SK-N-SH treated with all-trans-retinoic acid at 6 μM for 48 hours (cell line): ENCODE data around the gene USP33.
A peak's percentile ranks its signal among the peaks of the same experiment; 100 is the strongest.

Experiments used
- ATAC-seq: fragments of 200-7000 bp; cut with Tn5 transposase; 3 replicates; pipeline ENCODE4 v1.9.1; 2020; ENCODE audit warnings: mild to moderate bottlenecking, moderate library complexity
- ARNTL ChIP-seq: fragments of 450-650 bp; formaldehyde crosslinking; IDR thresholded peaks from 2 replicates; pipeline ENCODE4 v1.5.0; 2020; ENCODE audit warnings: low read depth, mild to moderate bottlenecking, moderate library complexity, borderline replicate concordance
- BACH2 ChIP-seq: fragments of 250-450 bp; sonication (Bioruptor Pico); IDR thresholded peaks from 2 replicates; pipeline ENCODE4 v1.9.0; 2021; ENCODE audit warnings: mild to moderate bottlenecking, borderline replicate concordance
- CSDC2 ChIP-seq: fragments of 250-450 bp; sonication (Bioruptor Pico); IDR thresholded peaks from 2 replicates; pipeline ENCODE4 v1.5.0; 2020; ENCODE audit warnings: mild to moderate bottlenecking, moderate library complexity
- GLIS3 ChIP-seq: fragments of 250-450 bp; sonication (Bioruptor Pico); IDR thresholded peaks from 2 replicates; pipeline ENCODE4 v1.5.0; 2020; ENCODE audit warnings: mild to moderate bottlenecking, moderate library complexity
- ISL1 ChIP-seq: fragments of 250-450 bp; sonication (Bioruptor Pico); IDR thresholded peaks from 2 replicates; pipeline ENCODE4 v2.1.2; 2022; ENCODE audit warnings: mild to moderate bottlenecking, moderate library complexity
- OSR1 ChIP-seq: fragments of 250-450 bp; sonication (Bioruptor Pico); IDR thresholded peaks from 2 replicates; pipeline ENCODE4 v1.8.0; 2022; ENCODE audit warnings: moderate library complexity, mild to moderate bottlenecking, inconsistent platforms
- POU6F1 ChIP-seq: fragments of 250-450 bp; sonication (Bioruptor Pico); IDR thresholded peaks from 2 replicates; pipeline ENCODE4 v1.8.0; 2021; ENCODE audit warnings: low read depth, mild to moderate bottlenecking, moderate library complexity, borderline replicate concordance
- PPARA ChIP-seq: fragments of 250-450 bp; sonication (Bioruptor Pico); IDR thresholded peaks from 2 replicates; pipeline ENCODE4 v1.5.0; 2020; ENCODE audit warnings: mild to moderate bottlenecking, borderline replicate concordance
- RARB ChIP-seq: fragments of 250-450 bp; sonication (Bioruptor Pico); IDR thresholded peaks from 2 replicates; pipeline ENCODE4 v1.8.0; 2021; ENCODE audit warnings: mild to moderate bottlenecking, moderate library complexity
- SNAI2 ChIP-seq: fragments of 250-450 bp; sonication (Bioruptor Pico); IDR thresholded peaks from 2 replicates; pipeline ENCODE4 v1.5.0; 2020; ENCODE audit warnings: mild to moderate bottlenecking, moderate library complexity
- TCF4 ChIP-seq: fragments of 250-450 bp; sonication (Bioruptor Pico); IDR thresholded peaks from 2 replicates; pipeline ENCODE4 v1.8.0; 2021; ENCODE audit warnings: mild to moderate bottlenecking, moderate library complexity, borderline replicate concordance
- TOX ChIP-seq: fragments of 250-450 bp; sonication (Bioruptor Pico); IDR thresholded peaks from 2 replicates; pipeline ENCODE4 v1.8.0; 2021; ENCODE audit warnings: mild to moderate bottlenecking, moderate library complexity, borderline replicate concordance
- TSHZ2 ChIP-seq: fragments of 250-450 bp; sonication (Bioruptor Pico); IDR thresholded peaks from 2 replicates; pipeline ENCODE4 v1.5.0; 2020; ENCODE audit warnings: mild to moderate bottlenecking, moderate library complexity
- ZFP3 ChIP-seq: fragments of 250-450 bp; sonication (Bioruptor Pico); IDR thresholded peaks from 2 replicates; pipeline ENCODE4 v1.5.0; 2020; ENCODE audit warnings: mild to moderate bottlenecking, moderate library complexity
- ZFP30 ChIP-seq: fragments of 450-650 bp; formaldehyde crosslinking; IDR thresholded peaks from 2 replicates; pipeline ENCODE4 v1.5.0; 2022; ENCODE audit warnings: mild to moderate bottlenecking, moderate library complexity
- ZNF565 ChIP-seq: fragments of 450-650 bp; formaldehyde crosslinking; conservative IDR thresholded peaks from 2 replicates; pipeline ENCODE4 v1.5.0; 2020; ENCODE audit warnings: low read depth, mild to moderate bottlenecking, moderate library complexity
- ZNF70 ChIP-seq: fragments of 450-650 bp; formaldehyde crosslinking; IDR thresholded peaks from 2 replicates; pipeline ENCODE4 v1.5.0; 2020; ENCODE audit warnings: mild to moderate bottlenecking, moderate library complexity
- ZNF8 ChIP-seq: fragments of 450-650 bp; formaldehyde crosslinking; IDR thresholded peaks from 2 replicates; pipeline ENCODE4 v1.5.0; 2020; ENCODE audit warnings: mild to moderate bottlenecking, moderate library complexity
- TF ChIP-seq, protein P1 (sequence below): fragments of 250-450 bp; sonication (Bioruptor Pico); IDR thresholded peaks from 2 replicates; pipeline ENCODE4 v1.8.0; 2020; ENCODE audit warnings: mild to moderate bottlenecking, moderate library complexity, borderline replicate concordance
- TF ChIP-seq, protein P2 (sequence below): fragments of 250-450 bp; sonication (Bioruptor Pico); IDR thresholded peaks from 2 replicates; pipeline ENCODE4 v1.5.1; 2020; ENCODE audit warnings: low read depth, mild to moderate bottlenecking, moderate library complexity

USP33 gene

GRCh38 chr1:77668924-77669449 lies 90.7 kb downstream of the USP33 start:
- TF ChIP-seq, protein P1, sequence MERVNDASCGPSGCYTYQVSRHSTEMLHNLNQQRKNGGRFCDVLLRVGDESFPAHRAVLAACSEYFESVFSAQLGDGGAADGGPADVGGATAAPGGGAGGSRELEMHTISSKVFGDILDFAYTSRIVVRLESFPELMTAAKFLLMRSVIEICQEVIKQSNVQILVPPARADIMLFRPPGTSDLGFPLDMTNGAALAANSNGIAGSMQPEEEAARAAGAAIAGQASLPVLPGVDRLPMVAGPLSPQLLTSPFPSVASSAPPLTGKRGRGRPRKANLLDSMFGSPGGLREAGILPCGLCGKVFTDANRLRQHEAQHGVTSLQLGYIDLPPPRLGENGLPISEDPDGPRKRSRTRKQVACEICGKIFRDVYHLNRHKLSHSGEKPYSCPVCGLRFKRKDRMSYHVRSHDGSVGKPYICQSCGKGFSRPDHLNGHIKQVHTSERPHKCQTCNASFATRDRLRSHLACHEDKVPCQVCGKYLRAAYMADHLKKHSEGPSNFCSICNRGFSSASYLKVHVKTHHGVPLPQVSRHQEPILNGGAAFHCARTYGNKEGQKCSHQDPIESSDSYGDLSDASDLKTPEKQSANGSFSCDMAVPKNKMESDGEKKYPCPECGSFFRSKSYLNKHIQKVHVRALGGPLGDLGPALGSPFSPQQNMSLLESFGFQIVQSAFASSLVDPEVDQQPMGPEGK: no peak
- TF ChIP-seq OSR1 (CRISPR knock-in tag): no peak
- no peak for TF ChIP-seq GLIS3 (CRISPR knock-in tag)
- TF ChIP-seq ZFP3: no peak
- no peak for TF ChIP-seq PPARA (CRISPR knock-in tag)
- TF ChIP-seq ZFP30 (CRISPR knock-in tag): no peak
- no peak for TF ChIP-seq ARNTL
- no peak for TF ChIP-seq SNAI2 (CRISPR knock-in tag)
- no peak for TF ChIP-seq RARB
- no peak for TF ChIP-seq POU6F1 (CRISPR knock-in tag)
- no peak for TF ChIP-seq TOX (CRISPR knock-in tag)
- TF ChIP-seq TCF4 (CRISPR knock-in tag): no peak
- no peak for ATAC-seq

DNA sequence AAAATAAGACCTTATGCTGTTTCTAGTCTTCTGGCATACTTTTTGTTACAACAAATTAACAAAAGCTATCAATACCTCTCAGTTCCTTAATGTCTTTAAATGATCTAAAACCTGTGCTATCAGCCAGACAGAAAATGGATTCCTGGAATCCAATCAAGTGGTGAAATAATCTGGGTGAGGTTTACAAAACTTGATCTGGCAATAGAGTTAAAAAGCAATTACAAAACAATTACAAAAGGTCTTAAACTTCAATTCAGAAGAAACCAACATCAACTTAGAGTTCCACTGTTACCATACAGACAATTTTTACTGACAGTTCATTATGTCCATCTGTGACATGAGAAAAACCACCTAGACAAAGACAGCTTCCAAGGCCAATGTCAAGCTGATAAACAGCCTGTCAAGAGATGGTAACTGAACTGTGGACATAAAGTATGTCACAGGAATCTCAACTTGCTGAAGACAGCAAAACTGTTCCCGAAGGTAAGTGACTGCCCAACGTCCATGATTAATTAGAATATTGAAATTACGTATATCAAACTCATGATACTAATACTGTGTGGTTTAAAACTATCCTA lies 94.6 kb downstream of the USP33 start:
- TF ChIP-seq ISL1: 0 out of 2 replicates have a peak, but pooled peaks have one; percentile 13
- TF ChIP-seq ZNF565 (CRISPR knock-in tag): no peak
- ATAC-seq: no peak

DNA sequence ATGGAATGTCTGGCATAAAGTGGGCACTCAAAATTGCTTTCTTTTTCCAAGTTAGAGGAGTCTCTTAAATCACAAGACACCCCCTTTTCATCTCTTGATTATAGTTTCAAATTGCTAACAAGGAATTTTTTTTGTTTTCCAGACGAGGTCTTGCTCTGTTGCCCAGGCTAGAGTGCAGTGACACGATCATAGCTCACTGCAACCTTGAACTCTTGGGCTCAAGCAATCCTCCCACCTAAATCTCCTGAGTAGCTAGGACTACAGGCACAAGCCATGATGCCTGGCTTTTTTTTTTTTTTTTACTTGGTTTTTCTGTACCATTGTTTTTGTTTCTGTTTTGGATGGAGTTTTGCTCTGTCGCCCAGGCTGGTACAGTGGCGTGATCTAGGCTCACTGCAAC lies 98.0 kb downstream of the USP33 start:
- TF ChIP-seq BACH2 (CRISPR knock-in tag): no peak
- TF ChIP-seq ISL1: 0 out of 2 replicates have a peak, but pooled peaks have one; percentile 31
- no peak for TF ChIP-seq ARNTL
- TF ChIP-seq ZNF8 (CRISPR knock-in tag): no peak
- ATAC-seq: no peak

DNA sequence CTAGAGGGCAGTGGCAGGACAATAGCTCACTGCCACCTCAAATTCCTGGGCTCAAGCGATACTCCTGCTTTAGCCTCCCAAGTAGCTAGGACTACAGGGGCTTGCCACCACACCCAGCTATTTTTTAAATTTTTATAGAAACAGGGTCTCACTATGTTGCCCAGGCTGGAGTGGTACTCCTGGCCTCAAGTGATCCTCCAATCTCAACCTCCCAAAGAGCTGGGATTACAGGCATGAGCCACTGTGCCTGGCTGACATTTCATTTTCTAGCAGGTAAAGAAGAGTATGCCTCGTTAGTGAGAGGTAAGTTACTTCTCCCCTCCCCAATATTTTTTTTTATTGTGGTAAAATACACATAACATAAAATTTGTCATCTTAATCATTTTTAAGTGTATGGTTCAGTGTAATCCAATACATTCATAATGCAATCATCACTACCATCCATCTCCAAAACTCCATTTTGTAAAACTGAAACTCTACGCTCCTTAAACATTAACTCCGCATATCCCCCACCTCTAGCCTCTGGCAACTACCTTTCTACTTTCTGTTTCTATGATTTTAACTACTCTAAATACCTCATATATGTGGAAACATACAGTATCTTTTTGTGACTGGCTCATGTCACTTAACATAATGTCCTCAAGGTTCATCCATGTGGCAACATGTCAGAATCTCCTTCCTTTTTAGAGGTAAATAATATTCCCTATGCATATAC lies 99.6 kb downstream of the USP33 start:
- ATAC-seq: no peak
- TF ChIP-seq, protein P2, sequence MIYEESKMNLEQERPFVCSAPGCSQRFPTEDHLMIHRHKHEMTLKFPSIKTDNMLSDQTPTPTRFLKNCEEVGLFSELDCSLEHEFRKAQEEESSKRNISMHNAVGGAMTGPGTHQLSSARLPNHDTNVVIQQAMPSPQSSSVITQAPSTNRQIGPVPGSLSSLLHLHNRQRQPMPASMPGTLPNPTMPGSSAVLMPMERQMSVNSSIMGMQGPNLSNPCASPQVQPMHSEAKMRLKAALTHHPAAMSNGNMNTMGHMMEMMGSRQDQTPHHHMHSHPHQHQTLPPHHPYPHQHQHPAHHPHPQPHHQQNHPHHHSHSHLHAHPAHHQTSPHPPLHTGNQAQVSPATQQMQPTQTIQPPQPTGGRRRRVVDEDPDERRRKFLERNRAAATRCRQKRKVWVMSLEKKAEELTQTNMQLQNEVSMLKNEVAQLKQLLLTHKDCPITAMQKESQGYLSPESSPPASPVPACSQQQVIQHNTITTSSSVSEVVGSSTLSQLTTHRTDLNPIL (CRISPR knock-in tag): no peak
- TF ChIP-seq PPARA (CRISPR knock-in tag): no peak
- TF ChIP-seq, protein P1: no peak
- no peak for TF ChIP-seq ZFP30 (CRISPR knock-in tag)
- TF ChIP-seq GLIS3 (CRISPR knock-in tag): no peak
- TF ChIP-seq CSDC2 (CRISPR knock-in tag): no peak
- no peak for TF ChIP-seq ZNF70
- TF ChIP-seq ZFP3: no peak
- no peak for TF ChIP-seq POU6F1 (CRISPR knock-in tag)
- TF ChIP-seq TSHZ2 (CRISPR knock-in tag): no peak
- TF ChIP-seq, all 23 proteins: peak for 0
